Heart right ventricle (tissue), 16 donors: ENCODE data around the gene CAST. TPM values are rescaled to one million over a fixed set of nuclear protein-coding genes. Genes with fewer than 3 reads are reported as not detected.

Experiments
- ATAC-seq, 8 donors: fragments of 200-7000 bp; cut with Tn5 transposase; one replicate each; pipeline ENCODE4 v1.9.1; 2020; ENCODE audit warnings: mild to moderate bottlenecking in 8 of 8, moderate library complexity in 8 of 8, moderate number of reproducible peaks in 1 of 8
- DNase-seq, 2 donors: peaks; one replicate each; pipeline ENCODE4 v3.0.0-alpha.2; 2020
- H3K27ac ChIP-seq, 10 donors: fragments of 200-600 bp; sonication (generic) in 2 of 10; one replicate each; pipeline versions ENCODE4 v1.5.0 to v1.8.0; 2020 to 2022; ENCODE audit warnings: mild to moderate bottlenecking in 3 of 10
- H3K27me3 ChIP-seq, 7 donors: fragments of 200-600 bp; one replicate each; pipeline ENCODE4 v1.8.0; 2021 to 2022; ENCODE audit warnings: mild to moderate bottlenecking in 2 of 7
- H3K36me3 ChIP-seq, 9 donors: fragments of 200-600 bp; sonication (generic) in 1 of 9; one replicate each; pipeline versions ENCODE4 v1.5.0 to v1.8.0; 2020 to 2022; ENCODE audit warnings: mild to moderate bottlenecking in 2 of 9
- H3K4me1 ChIP-seq, 9 donors: fragments of 200-600 bp; sonication (generic) in 1 of 9; one replicate each; pipeline versions ENCODE4 v1.5.0 to v1.8.0; 2020 to 2022; ENCODE audit warnings: mild to moderate bottlenecking in 4 of 9
- H3K4me3 ChIP-seq, 10 donors: fragments of 200-600 bp; sonication (generic) in 2 of 10; one replicate each; pipeline versions ENCODE4 v1.5.0 to v1.8.0; 2020 to 2022; ENCODE audit warnings: mild to moderate bottlenecking in 7 of 10, moderate library complexity in 2 of 10
- H3K9me3 ChIP-seq, 11 donors: fragments of 200-600 bp in 10 of 11; sonication (generic) in 2 of 11; one replicate each; pipeline versions ENCODE4 v1.5.0 to v1.8.0; 2013 to 2022; ENCODE audit warnings: mild to moderate bottlenecking in 2 of 11, control low read depth in 1 of 11, moderate library complexity in 1 of 11
- CTCF ChIP-seq, 9 donors: fragments of 200-600 bp; sonication (generic) in 2 of 9; IDR thresholded peaks; one replicate each; pipeline versions ENCODE4 v1.5.0 to v1.8.0; 2021 to 2022; ENCODE audit warnings: antibody characterized with exemption in 9 of 9, mild to moderate bottlenecking in 5 of 9, moderate library complexity in 1 of 9
- WGBS, 2 donors: extraction: QIAGEN DNeasy Blood & Tissue Kit; methylation state at CpG; one replicate each; pipeline ENCODE4 v1.1.7; 2013; ENCODE audit warnings: inconsistent platforms in 1 of 2; 5-methylcytosine and 5-hydroxymethylcytosine counted together
- intact Hi-C, 10 donors: fragments of 100-400 bp; cut with DNase I; formaldehyde crosslinking; loops; one replicate each; pipeline versions ENCODE4 v1.11.1 to v1.14.2; 2022
- polyA plus RNA-seq, 2 donors: library from polyadenylated mRNA; stranded (reverse); fragments of 200-250 nt; gene quantifications; one replicate each; pipeline ENCODE4 v1.2.3, GENCODE V29; 2013
- total RNA-seq, 10 donors: library from RNA; stranded (reverse); fragmentation: NEBNext Ultra II Directional in 3 of 10; extraction: Animal tissue kit (Norgen Biotek cat#: 25700) in 3 of 10; gene quantifications; one replicate each; pipeline versions ENCODE4 v1.2.1 to v1.2.4, GENCODE V29; 2021 to 2023
- donor health status: Arrhythmogenic right ventricular cardiomyopathy.
- donor health status: ischemic (EF 13 %, LVEDD 7.1; RV severe dilation, severe dysfunction).
- donor health status: healthy with polysubstance abuse.
- donor health status: DM: no; HTN: yes; CAD: no.
- donor health status: DM: no; HTN: no; CAD: no.
- donor health status: ischemic (EF 25% LVEDD 6.9; RV normal size, moderate dysfunction).
- donor health status: ischemic (EF 25% LVEDD 5.7; RV mildly dilated, moderate dysfunction).
- donor health status: healthy.
- donor health status: DM: yes; HTN: yes; CAD: no.
- donor health status: Ischemic cardiomyopathy.
- donor health status: ischemic (EF 35%, LVEDD 5.7; RV mildly dilated, moderate dysfunction).
- donor health status: nonischemic (EF 11% LVEDD 7.7; RV severe dilation, severe dysfunction).
- donor health status: DM: yes; HTN: yes; CAD: no.
- donor health status: PGD.
- donor health status: ischemic (EF 29% LVEDD 5.4; RV normal size, mild dysfunction).
- donor health status: nonischemic (EF 23%, LVEDD 6.1; RV moderate dilation, normal function).

Gene CAST
- total and polyA plus RNA-seq, 12 donors: 174 to 783 (median 488) TPM

DNA sequence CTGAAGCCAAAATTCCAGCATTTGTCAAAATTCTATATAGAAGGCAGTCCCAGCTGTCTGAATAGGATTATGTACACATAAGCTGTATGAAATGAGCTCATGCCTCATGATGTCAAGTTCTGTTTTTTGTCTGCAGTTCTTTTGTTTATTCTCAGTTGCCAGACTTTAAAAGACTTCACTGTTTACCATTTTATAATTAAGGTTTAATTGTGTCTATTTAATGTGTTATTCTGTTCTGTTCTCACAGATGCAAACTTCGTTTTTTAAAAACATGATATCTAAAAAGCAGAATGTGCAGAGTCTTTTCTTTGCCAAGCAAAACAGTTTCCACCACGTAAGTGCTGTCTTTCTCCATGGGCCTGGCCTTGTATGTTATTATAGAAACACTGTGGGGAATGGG lies 114.4 kb downstream of the CAST start:
- H3K27me3 ChIP-seq: no peaks in the 10 kb centered on the region
- peaks cover 0 to 40% (median 23%) of the 10 kb centered on the region in 9 donors for H3K4me1 ChIP-seq
- DNase-seq (no peak), ATAC-seq (no peak)
- H3K36me3 ChIP-seq: peaks cover 0 to 100% (median 38%) of the 10 kb centered on the region in 9 donors
- WGBS, 2 donors: 59 to 63% methylated on average over 2 of the region's 2 CpGs
- H3K9me3 ChIP-seq: no peaks in the 10 kb centered on the region
- TF ChIP-seq CTCF (IDR thresholded peaks at IDR 0.05): no peak
- no peak overlapping the region for H3K27ac ChIP-seq
- intact Hi-C loops: loop anchor here in 1 of 10 donors (10.0 kb wide), 1 partner anchor 218 kb away; no protein-coding TSS in a partner anchor
- no peak overlapping the region for H3K4me3 ChIP-seq

DNA sequence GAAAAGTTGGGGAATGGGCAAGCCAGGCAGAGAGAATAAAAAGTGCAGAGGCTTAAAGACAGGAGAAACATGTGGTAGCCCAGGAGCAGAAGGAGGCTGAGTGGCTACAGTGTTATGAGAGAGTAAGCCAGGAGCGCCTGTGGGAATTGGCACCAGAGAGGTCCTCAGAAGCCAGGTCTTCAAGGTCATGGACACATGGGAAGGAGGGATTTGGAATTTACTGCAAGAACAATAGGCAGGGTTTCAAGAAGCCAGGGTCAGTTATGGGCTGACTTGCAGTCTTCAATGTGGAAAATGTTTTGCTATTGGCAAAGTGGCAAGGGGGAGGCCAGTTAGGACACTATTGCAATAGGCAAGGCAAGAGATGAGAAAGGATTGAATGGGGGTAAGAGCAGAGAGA lies 116.2 kb downstream of the CAST start:
- Histone ChIP-seq H3K36me3 (peaks cover 0 to 100% (median 38%) of the 10 kb centered on the region in 9 donors), H3K4me3 (no peak overlapping the region), H3K27ac (peak overlapping the region in 1 of 10 donors; percentile 37), H3K9me3 (peaks cover 0 to 3% (median 0%) of the 10 kb centered on the region in 11 donors), H3K27me3 (no peaks in the 10 kb centered on the region), H3K4me1 (peaks cover 0 to 46% (median 23%) of the 10 kb centered on the region in 9 donors)
- TF ChIP-seq CTCF (IDR thresholded peaks at IDR 0.05): no peak
- ATAC-seq: peak in 3 of 8 donors; percentile 41 to 56 (median 54)
- intact Hi-C loops: loop anchor here in 1 of 10 donors (10.0 kb wide), 1 partner anchor 216 kb away; no protein-coding TSS in a partner anchor
- 64 to 83% methylated on average over 1 of the region's 1 CpG for WGBS, 2 donors
- no peak for DNase-seq

- Histone ChIP-seq H3K27ac (peak overlapping the region in 5 of 10 donors; percentile 4 to 52 (median 26)), H3K27me3 (no peaks in the 10 kb centered on the region), H3K4me1 (peaks cover 0 to 46% (median 23%) of the 10 kb centered on the region in 9 donors), H3K4me3 (no peak overlapping the region), H3K36me3 (peaks cover 0 to 100% (median 45%) of the 10 kb centered on the region in 9 donors), H3K9me3 (peaks cover 0 to 12% (median 0%) of the 10 kb centered on the region in 11 donors)
- intact Hi-C loops: no loop called here
- peak in 1 of 8 donors; percentile 29 for ATAC-seq
- no peak for TF ChIP-seq CTCF (IDR thresholded peaks at IDR 0.05)
- DNase-seq: no peak
These were observed 118.5 kb downstream of the CAST start for GRCh38 chr5:96780626-96781025.

GRCh38 chr5:96781031-96781971 lies 119.1 kb downstream of the CAST start:
- H3K36me3 ChIP-seq: peaks cover 0 to 100% (median 51%) of the 10 kb centered on the region in 9 donors
- H3K4me1 ChIP-seq: peaks cover 0 to 46% (median 23%) of the 10 kb centered on the region in 9 donors
- peak overlapping the region in 5 of 10 donors; percentile 4 to 52 (median 26) for H3K27ac ChIP-seq
- 27 to 49% methylated on average over 4 of the region's 4 CpGs for WGBS, 2 donors
- peaks cover 0 to 12% (median 0%) of the 10 kb centered on the region in 11 donors for H3K9me3 ChIP-seq
- H3K4me3 ChIP-seq: no peak overlapping the region
- intact Hi-C loops: no loop called here
- no peak for TF ChIP-seq CTCF (IDR thresholded peaks at IDR 0.05)
- DNase-seq (no peak), ATAC-seq (peak in 5 of 8 donors; percentile 29 to 52 (median 36))
- H3K27me3 ChIP-seq: no peaks in the 10 kb centered on the region
